WI38 (cell line): Measurements from ENCODE around the gene OR5K4.

ENCODE experiments used
- H3K4me3 ChIP-seq: 2 replicates; pipeline ENCODE4 v1.5.1; 2011; ENCODE audit warnings: low read depth, mild to moderate bottlenecking, control low read depth, low read length
- CTCF ChIP-seq: IDR thresholded peaks from 2 replicates; pipeline ENCODE4 v1.5.1; 2012; ENCODE audit warnings: low read depth, mild to moderate bottlenecking, control low read depth, low read length

The OR5K4 gene

GRCh38 chr3:98328933-98329332, 24.7 kb upstream of the OR5K4 start:
- no peak for TF ChIP-seq CTCF
- H3K4me3 ChIP-seq: no peak overlapping the region

- no peak overlapping the region for H3K4me3 ChIP-seq
- TF ChIP-seq CTCF: peak; percentile 55
Observed at GRCh38 chr3:98329392-98330124, 24.1 kb upstream of the OR5K4 start.

- TF ChIP-seq CTCF: no peak
Observed at GRCh38 chr3:98331329-98331728, 22.3 kb upstream of the OR5K4 start.

GRCh38 chr3:98333989-98334606, 19.6 kb upstream of the OR5K4 start:
- no peak for TF ChIP-seq CTCF
- no peak overlapping the region for H3K4me3 ChIP-seq

More at GRCh38 chr3:98331329-98331728, 22.3 kb upstream of the OR5K4 start:
- H3K4me3 ChIP-seq: no peak overlapping the region

GRCh38 chr3:98339031-98339430, 14.6 kb upstream of the OR5K4 start:
- no peak overlapping the region for H3K4me3 ChIP-seq
- TF ChIP-seq CTCF: no peak

GRCh38 chr3:98341758-98342157, 11.9 kb upstream of the OR5K4 start:
- H3K4me3 ChIP-seq: no peak overlapping the region
- TF ChIP-seq CTCF: no peak
